OCI-LY3 (cell line): ENCODE data around the gene EFNA2.

Experiments
- H2AFZ ChIP-seq: fragments of 200-600, 300-600 bp; shearing (Covaris generic); 2 replicates; pipeline ENCODE4 v1.6.0; 2014; ENCODE audit warnings: antibody characterized with exemption, low read depth, low read length
- H3K27ac ChIP-seq: fragments of 200-600, 300-600 bp; sonication (generic); 2 replicates; pipeline ENCODE4 v1.5.1; 2014; ENCODE audit warnings: mild to moderate bottlenecking, low read length, moderate library complexity, mixed read lengths
- H3K27me3 ChIP-seq: fragments of 200-600, 300-600 bp; sonication (generic); 2 replicates; pipeline ENCODE4 v1.6.1; 2014; ENCODE audit warnings: low read depth, low read length, mixed read lengths
- H3K36me3 ChIP-seq: fragments of 200-600, 300-600 bp; sonication (generic); replicated peaks from 2 replicates; pipeline ENCODE3; 2014; ENCODE audit warnings: low read depth, low read length, mixed read lengths
- H3K4me1 ChIP-seq: fragments of 300-600, 200-600 bp; sonication (generic); 2 replicates; pipeline ENCODE4 v1.6.1; 2014; ENCODE audit warnings: low read length, mixed read lengths
- H3K4me2 ChIP-seq: fragments of 200-600, 300-600 bp; sonication (generic); 2 replicates; pipeline ENCODE4 v1.6.1; 2014; ENCODE audit warnings: low read length, mixed read lengths
- H3K4me3 ChIP-seq: fragments of 300-600, 200-600 bp; sonication (generic); 2 replicates; pipeline ENCODE4 v1.5.1; 2014; ENCODE audit warnings: antibody characterized with exemption, mild to moderate bottlenecking, low read length, moderate library complexity
- H3K79me2 ChIP-seq: fragments of 300-600, 200-600 bp; shearing (Covaris generic); 2 replicates; pipeline ENCODE4 v1.6.1; 2014; ENCODE audit warnings: mild to moderate bottlenecking, low read length, mixed read lengths
- H3K9ac ChIP-seq: fragments of 300-600, 200-600 bp; shearing (Covaris generic); 2 replicates; pipeline ENCODE4 v1.6.0; 2014; ENCODE audit warnings: mild to moderate bottlenecking, low read length, moderate library complexity
- H3K9me3 ChIP-seq: fragments of 200-600, 300-600 bp; shearing (Covaris generic); 2 replicates; pipeline ENCODE4 v1.6.1; 2014; ENCODE audit warnings: low read length, mixed read lengths; ENCODE audit not compliant: insufficient read depth
- H4K20me1 ChIP-seq: fragments of 200-600, 300-600 bp; sonication (generic); 2 replicates; pipeline ENCODE4 v1.6.1; 2016; ENCODE audit warnings: low read length, mixed read lengths; ENCODE audit not compliant: insufficient read depth
- EZH2phosphoT487 ChIP-seq: fragments of 200-600 bp; shearing (Covaris generic); IDR thresholded peaks from 2 replicates; pipeline ENCODE4 v1.6.1; 2018; ENCODE audit warnings: antibody characterized with exemption, mixed run types, low read depth
- TF ChIP-seq, protein P1 (sequence below): fragments of 200-600, 300-600 bp; sonication (generic); IDR thresholded peaks from 2 replicates; pipeline ENCODE4 v1.5.1; 2014; ENCODE audit warnings: antibody characterized with exemption, low read length, low read depth

The EFNA2 gene

DNA sequence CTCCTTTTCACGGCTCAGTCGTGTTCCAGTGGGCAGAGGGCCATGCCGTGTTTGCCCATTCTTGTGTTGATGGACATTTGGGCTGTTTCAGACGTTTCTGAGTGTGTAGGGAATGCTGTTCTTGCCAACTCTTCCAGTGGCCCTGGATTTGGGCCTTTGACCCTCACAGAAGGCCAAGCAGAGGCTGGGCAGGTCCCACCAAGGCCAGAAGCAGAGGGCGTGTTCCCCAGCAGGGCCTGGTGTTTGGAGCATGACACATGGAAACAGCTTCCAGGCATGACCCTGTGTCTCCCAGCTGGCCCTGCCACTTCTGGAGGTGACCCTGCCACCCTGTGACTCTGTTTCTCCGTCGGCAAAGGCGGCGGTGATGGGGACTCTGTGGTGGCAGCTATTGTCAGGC, 35.9 kb downstream of the EFNA2 start:
- Histone ChIP-seq H3K4me1 (no peaks in the 10 kb centered on the region), H2AFZ (no peak overlapping the region), H3K9me3 (no peaks in the 10 kb centered on the region), H3K79me2 (no peaks in the 10 kb centered on the region), H3K9ac (no peak overlapping the region), H3K36me3 (no peaks in the 10 kb centered on the region), H4K20me1 (no peaks in the 10 kb centered on the region), H3K27ac (no peak overlapping the region), H3K27me3 (peaks cover 20% of the 10 kb centered on the region), H3K4me3 (no peak overlapping the region), H3K4me2 (no peak overlapping the region)
- TF ChIP-seq, protein P1, sequence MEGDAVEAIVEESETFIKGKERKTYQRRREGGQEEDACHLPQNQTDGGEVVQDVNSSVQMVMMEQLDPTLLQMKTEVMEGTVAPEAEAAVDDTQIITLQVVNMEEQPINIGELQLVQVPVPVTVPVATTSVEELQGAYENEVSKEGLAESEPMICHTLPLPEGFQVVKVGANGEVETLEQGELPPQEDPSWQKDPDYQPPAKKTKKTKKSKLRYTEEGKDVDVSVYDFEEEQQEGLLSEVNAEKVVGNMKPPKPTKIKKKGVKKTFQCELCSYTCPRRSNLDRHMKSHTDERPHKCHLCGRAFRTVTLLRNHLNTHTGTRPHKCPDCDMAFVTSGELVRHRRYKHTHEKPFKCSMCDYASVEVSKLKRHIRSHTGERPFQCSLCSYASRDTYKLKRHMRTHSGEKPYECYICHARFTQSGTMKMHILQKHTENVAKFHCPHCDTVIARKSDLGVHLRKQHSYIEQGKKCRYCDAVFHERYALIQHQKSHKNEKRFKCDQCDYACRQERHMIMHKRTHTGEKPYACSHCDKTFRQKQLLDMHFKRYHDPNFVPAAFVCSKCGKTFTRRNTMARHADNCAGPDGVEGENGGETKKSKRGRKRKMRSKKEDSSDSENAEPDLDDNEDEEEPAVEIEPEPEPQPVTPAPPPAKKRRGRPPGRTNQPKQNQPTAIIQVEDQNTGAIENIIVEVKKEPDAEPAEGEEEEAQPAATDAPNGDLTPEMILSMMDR = no peak
- no peak for TF ChIP-seq EZH2phosphoT487

- no peaks in the 10 kb centered on the region for H4K20me1 ChIP-seq
- H3K79me2 ChIP-seq = no peaks in the 10 kb centered on the region
- H3K9me3 ChIP-seq = no peaks in the 10 kb centered on the region
- peaks cover 17% of the 10 kb centered on the region for H3K27me3 ChIP-seq
- no peak overlapping the region for H3K4me2 ChIP-seq
- no peak overlapping the region for H2AFZ ChIP-seq
- no peak overlapping the region for H3K4me3 ChIP-seq
- H3K9ac ChIP-seq = no peak overlapping the region
- H3K4me1 ChIP-seq = no peaks in the 10 kb centered on the region
- TF ChIP-seq, protein P1 = no peak
- TF ChIP-seq EZH2phosphoT487 = no peak
- H3K36me3 ChIP-seq = no peaks in the 10 kb centered on the region
- no peak overlapping the region for H3K27ac ChIP-seq
Measured at GRCh38 chr19:1322198-1322981, 36.7 kb downstream of the EFNA2 start.

GRCh38 chr19:1324249-1324805, 38.7 kb downstream of the EFNA2 start:
- Histone ChIP-seq H3K4me3 (no peak overlapping the region), H3K79me2 (no peaks in the 10 kb centered on the region), H3K9me3 (no peaks in the 10 kb centered on the region), H2AFZ (no peak overlapping the region), H3K4me2 (no peak overlapping the region), H3K9ac (no peak overlapping the region), H3K4me1 (no peaks in the 10 kb centered on the region), H4K20me1 (no peaks in the 10 kb centered on the region), H3K27ac (no peak overlapping the region), H3K27me3 (0 out of 2 replicates have a peak, but pooled peaks cover 3% of the 10 kb centered on the region), H3K36me3 (no peaks in the 10 kb centered on the region)
- no peak for TF ChIP-seq EZH2phosphoT487
- TF ChIP-seq, protein P1 = no peak

- no peaks in the 10 kb centered on the region for H4K20me1 ChIP-seq
- H3K27ac ChIP-seq = no peak overlapping the region
- H3K79me2 ChIP-seq = no peaks in the 10 kb centered on the region
- H3K27me3 ChIP-seq = 0 out of 2 replicates have a peak, but pooled peaks cover 3% of the 10 kb centered on the region
- TF ChIP-seq, protein P1 = no peak
- TF ChIP-seq EZH2phosphoT487 = no peak
- no peak overlapping the region for H3K4me2 ChIP-seq
- no peak overlapping the region for H2AFZ ChIP-seq
- H3K4me1 ChIP-seq = no peaks in the 10 kb centered on the region
- no peak overlapping the region for H3K9ac ChIP-seq
- no peaks in the 10 kb centered on the region for H3K9me3 ChIP-seq
- H3K36me3 ChIP-seq = no peaks in the 10 kb centered on the region
- H3K4me3 ChIP-seq = no peak overlapping the region
Measured at GRCh38 chr19:1324806-1325567, 39.3 kb downstream of the EFNA2 start.
